H9 (cell line): ENCODE results near the gene EHD3. TPM values are rescaled to one million over a fixed set of nuclear protein-coding genes. Genes with fewer than 3 reads are reported as not detected.

ENCODE experiments used
- DNase-seq: peaks from one replicate; pipeline ENCODE4 v3.0.0-alpha.2; 2017
- H2AFZ ChIP-seq: one replicate; pipeline ENCODE4 v1.6.1; 2013; ENCODE audit warnings: mild to moderate bottlenecking, low read length, control low read depth, moderate library complexity
- H2AK5ac ChIP-seq: 2 replicates; pipeline ENCODE4 v1.6.1; 2013; ENCODE audit warnings: low read length, control low read depth, mixed read lengths; ENCODE audit not compliant: insufficient read length
- H2BK120ac ChIP-seq: one replicate; pipeline ENCODE4 v1.6.1; 2013; ENCODE audit warnings: low read depth, mild to moderate bottlenecking, low read length, control low read depth, inconsistent platforms; ENCODE audit not compliant: poor library complexity, severe bottlenecking
- H2BK12ac ChIP-seq: 2 replicates; pipeline ENCODE4 v1.6.1; 2013; ENCODE audit warnings: low read length, control low read depth, mixed read lengths, low read depth; ENCODE audit not compliant: insufficient read length
- H2BK15ac ChIP-seq: 2 replicates; pipeline ENCODE4 v1.6.1; 2013; ENCODE audit warnings: low read depth, low read length, control low read depth
- H2BK20ac ChIP-seq: one replicate; pipeline ENCODE4 v1.6.1; 2013; ENCODE audit warnings: low read depth, mild to moderate bottlenecking, low read length, control low read depth, inconsistent platforms; ENCODE audit not compliant: poor library complexity, severe bottlenecking
- H2BK5ac ChIP-seq: 2 replicates; pipeline ENCODE4 v1.6.1; 2013; ENCODE audit warnings: low read length, control low read depth, mixed read lengths; ENCODE audit not compliant: insufficient read length
- H3K14ac ChIP-seq: 2 replicates; pipeline ENCODE4 v1.6.1; 2013; ENCODE audit warnings: low read length, control low read depth; ENCODE audit not compliant: insufficient read depth
- H3K18ac ChIP-seq: 2 replicates; pipeline ENCODE4 v1.6.1; 2013; ENCODE audit warnings: low read depth, mild to moderate bottlenecking, mixed read lengths, low read length, control low read depth; ENCODE audit not compliant: insufficient read length
- H3K23ac ChIP-seq: 2 replicates; pipeline ENCODE4 v1.6.1; 2013; ENCODE audit warnings: low read length, control low read depth, mixed read lengths, low read depth; ENCODE audit not compliant: insufficient read length
- H3K23me2 ChIP-seq: 2 replicates; pipeline ENCODE4 v1.6.1; 2013; ENCODE audit warnings: low read depth, mild to moderate bottlenecking, mixed read lengths, low read length, control low read depth; ENCODE audit not compliant: insufficient read length, poor library complexity, severe bottlenecking
- H3K27ac ChIP-seq: 2 replicates; pipeline ENCODE4 v1.5.1; 2013; ENCODE audit warnings: low read length, control low read depth, mixed read lengths, low read depth; ENCODE audit not compliant: insufficient read length
- H3K27me3 ChIP-seq: 2 replicates; pipeline ENCODE4 v1.6.1; 2013; ENCODE audit warnings: low read length, control low read depth, inconsistent platforms; ENCODE audit not compliant: insufficient read depth
- H3K4ac ChIP-seq: 2 replicates; pipeline ENCODE4 v1.6.1; 2013; ENCODE audit warnings: low read depth, mild to moderate bottlenecking, control low read depth, inconsistent platforms, low read length, moderate library complexity
- H3K4me1 ChIP-seq: 2 replicates; pipeline ENCODE4 v1.6.1; 2013; ENCODE audit warnings: low read length, control low read depth, inconsistent platforms; ENCODE audit not compliant: insufficient read depth
- H3K4me2 ChIP-seq: 2 replicates; pipeline ENCODE4 v1.6.1; 2013; ENCODE audit warnings: low read length, control low read depth, mixed read lengths; ENCODE audit not compliant: insufficient read length, insufficient read depth
- H3K56ac ChIP-seq: 2 replicates; pipeline ENCODE4 v1.6.1; 2013; ENCODE audit warnings: low read depth, mild to moderate bottlenecking, mixed read lengths, low read length, control low read depth; ENCODE audit not compliant: insufficient read length
- H3K79me1 ChIP-seq: 2 replicates; pipeline ENCODE4 v1.6.1; 2013; ENCODE audit warnings: low read depth, mild to moderate bottlenecking, moderate library complexity, low read length, control low read depth, inconsistent platforms; ENCODE audit not compliant: insufficient read depth, poor library complexity, severe bottlenecking
- H3K79me2 ChIP-seq: 2 replicates; pipeline ENCODE4 v1.6.1; 2013; ENCODE audit warnings: low read length, control low read depth, inconsistent platforms; ENCODE audit not compliant: insufficient read depth
- H3K9ac ChIP-seq: 2 replicates; pipeline ENCODE4 v1.6.1; 2013; ENCODE audit warnings: low read length, control low read depth, mixed read lengths; ENCODE audit not compliant: insufficient read length; ENCODE audit errors: extremely low read depth
- H3K9me3 ChIP-seq: one replicate; pipeline ENCODE4 v1.6.1; 2013; ENCODE audit warnings: low read depth, low read length, inconsistent platforms; ENCODE audit not compliant: control insufficient read depth
- H3T11ph ChIP-seq: one replicate; pipeline ENCODE4 v1.6.1; 2013; ENCODE audit warnings: mild to moderate bottlenecking, low read length, control low read depth, inconsistent platforms
- H4K20me1 ChIP-seq: one replicate; pipeline ENCODE4 v1.6.1; 2013; ENCODE audit not compliant: control insufficient read depth, insufficient read length, insufficient read depth
- H4K5ac ChIP-seq: 2 replicates; pipeline ENCODE4 v1.6.1; 2013; ENCODE audit warnings: low read depth, mild to moderate bottlenecking, mixed read lengths, low read length, control low read depth; ENCODE audit not compliant: insufficient read length
- H4K8ac ChIP-seq: replicated peaks from 2 replicates; pipeline ENCODE4 v1.6.1; 2013; ENCODE audit warnings: low read length, control low read depth, mixed read lengths, low read depth; ENCODE audit not compliant: insufficient read length
- H4K91ac ChIP-seq: 2 replicates; pipeline ENCODE4 v1.6.1; 2013; ENCODE audit warnings: low read depth, mild to moderate bottlenecking, moderate library complexity, mixed read lengths, low read length, control low read depth; ENCODE audit not compliant: insufficient read length
- H3K27ac Mint-ChIP-seq, 3 experiments: 2 replicates in 2 of 3; 3 replicates in 1 of 3; pipeline ENCODE4 v1.8.0; 2020 to 2021; ENCODE audit warnings: mixed read lengths in 3 of 3, mild to moderate bottlenecking in 1 of 3, moderate library complexity in 1 of 3
- H3K27me3 Mint-ChIP-seq: 2 replicates; pipeline ENCODE4 v1.8.0; 2021; ENCODE audit warnings: low read depth, mild to moderate bottlenecking, moderate library complexity, mixed read lengths
- H3K36me3 Mint-ChIP-seq, 3 experiments: 2 replicates in 2 of 3; 3 replicates in 1 of 3; pipeline ENCODE4 v1.8.0; 2020 to 2021; ENCODE audit warnings: low read depth in 3 of 3, mixed read lengths in 3 of 3; ENCODE audit not compliant: insufficient read depth in 1 of 3
- H3K4me1 Mint-ChIP-seq, 2 experiments: 2 replicates each; pipeline ENCODE4 v1.8.0; 2020; ENCODE audit warnings: mixed read lengths in 2 of 2
- H3K4me3 Mint-ChIP-seq, 2 experiments: 2 replicates in 1 of 2; 3 replicates in 1 of 2; pipeline ENCODE4 v1.8.0; 2020 to 2021; ENCODE audit warnings: mild to moderate bottlenecking in 2 of 2, mixed read lengths in 2 of 2, moderate library complexity in 1 of 2
- H3K9me3 Mint-ChIP-seq, 2 experiments: 2 replicates in 1 of 2; 3 replicates in 1 of 2; pipeline ENCODE4 v1.8.0; 2020; ENCODE audit warnings: mild to moderate bottlenecking in 2 of 2, mixed read lengths in 2 of 2, moderate library complexity in 1 of 2
- WGBS: extraction: QIAGEN DNeasy Blood & Tissue Kit; methylation state at CpG from one replicate; pipeline ENCODE4 v1.1.7; 2013; ENCODE audit warnings: missing lambda C conversion rate, low lambda C conversion rate, mixed read lengths; ENCODE audit not compliant: insufficient read length; ENCODE audit errors: extremely low coverage; 5-methylcytosine and 5-hydroxymethylcytosine counted together
- total RNA-seq: library from RNA; stranded (reverse); gene quantifications from 2 replicates; pipeline ENCODE4 v1.2.1, GENCODE V29; 2021
- TF ChIP-seq, protein P1 (sequence below): fragments of 200-600 bp; sonication (generic); conservative IDR thresholded peaks from 3 replicates; pipeline ENCODE4 v1.8.0; 2021; ENCODE audit warnings: antibody characterized with exemption, mild to moderate bottlenecking

The EHD3 gene
- total RNA-seq, 1 experiment from 2014 or later = 8.3 TPM

DNA sequence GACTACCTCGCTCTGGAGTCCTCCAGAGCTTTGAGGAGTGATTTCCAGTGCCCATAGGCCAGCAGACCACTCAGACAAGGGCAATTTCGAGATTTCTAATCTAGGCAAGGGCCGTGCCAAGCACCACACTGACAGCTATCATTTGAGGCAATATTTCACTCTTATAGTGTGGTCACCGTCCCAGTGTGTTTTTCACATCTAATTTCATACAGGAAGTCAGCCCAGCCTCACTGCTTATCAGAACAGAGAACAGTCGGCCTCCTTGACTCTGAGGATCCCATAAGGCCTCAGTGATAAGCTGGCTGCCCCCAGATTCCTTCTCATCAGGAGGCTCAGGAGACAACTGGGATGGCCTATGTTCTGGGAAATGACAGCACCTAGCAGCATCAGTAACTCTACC, 17.2 kb upstream of the EHD3 start:
- Histone ChIP-seq H3K18ac (no peak overlapping the region), H4K8ac (no peak overlapping the region), H3K9ac (no peak overlapping the region), H3K4ac (no peak overlapping the region), H2BK12ac (no peak overlapping the region), H3K56ac (no peak overlapping the region), H4K5ac (no peak overlapping the region), H2BK120ac (no peak overlapping the region), H3K27ac (no peak overlapping the region), H2AFZ (no peak overlapping the region), H3K14ac (no peak overlapping the region), H3K4me1 (peaks cover 3% of the 10 kb centered on the region; the same call in 1 of the 2 replicates), H3K79me2 (no peaks in the 10 kb centered on the region), H2BK15ac (no peak overlapping the region), H4K20me1 (no peaks in the 10 kb centered on the region), H3K23me2 (no peaks in the 10 kb centered on the region), H2BK5ac (no peak overlapping the region), H3K79me1 (no peaks in the 10 kb centered on the region), H3K27me3 (no peaks in the 10 kb centered on the region), H2AK5ac (no peak overlapping the region), H2BK20ac (no peak overlapping the region), H4K91ac (no peak overlapping the region), H3T11ph (no peak overlapping the region), H3K4me2 (no peak overlapping the region), H3K23ac (no peak overlapping the region), H3K9me3 (no peaks in the 10 kb centered on the region)
- no peaks in the 10 kb centered on the region for H3K27me3 Mint-ChIP-seq
- WGBS = no CpG with 5 or more reads among the region's 5 CpGs
- H3K9me3 Mint-ChIP-seq = no peaks in the 10 kb centered on the region; a peak in 1 of 5 replicates
- H3K4me1 Mint-ChIP-seq = peaks cover 9 to 18% of the 10 kb centered on the region in 2 experiments
- TF ChIP-seq, protein P1, sequence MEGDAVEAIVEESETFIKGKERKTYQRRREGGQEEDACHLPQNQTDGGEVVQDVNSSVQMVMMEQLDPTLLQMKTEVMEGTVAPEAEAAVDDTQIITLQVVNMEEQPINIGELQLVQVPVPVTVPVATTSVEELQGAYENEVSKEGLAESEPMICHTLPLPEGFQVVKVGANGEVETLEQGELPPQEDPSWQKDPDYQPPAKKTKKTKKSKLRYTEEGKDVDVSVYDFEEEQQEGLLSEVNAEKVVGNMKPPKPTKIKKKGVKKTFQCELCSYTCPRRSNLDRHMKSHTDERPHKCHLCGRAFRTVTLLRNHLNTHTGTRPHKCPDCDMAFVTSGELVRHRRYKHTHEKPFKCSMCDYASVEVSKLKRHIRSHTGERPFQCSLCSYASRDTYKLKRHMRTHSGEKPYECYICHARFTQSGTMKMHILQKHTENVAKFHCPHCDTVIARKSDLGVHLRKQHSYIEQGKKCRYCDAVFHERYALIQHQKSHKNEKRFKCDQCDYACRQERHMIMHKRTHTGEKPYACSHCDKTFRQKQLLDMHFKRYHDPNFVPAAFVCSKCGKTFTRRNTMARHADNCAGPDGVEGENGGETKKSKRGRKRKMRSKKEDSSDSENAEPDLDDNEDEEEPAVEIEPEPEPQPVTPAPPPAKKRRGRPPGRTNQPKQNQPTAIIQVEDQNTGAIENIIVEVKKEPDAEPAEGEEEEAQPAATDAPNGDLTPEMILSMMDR = no peak
- H3K36me3 Mint-ChIP-seq = no peaks in the 10 kb centered on the region
- H3K4me3 Mint-ChIP-seq = no peak overlapping the region
- no peak overlapping the region for H3K27ac Mint-ChIP-seq
- DNase-seq = peak; percentile 9
